Measurements from ENCODE around the gene SYT15B.
"Not testable (repeated sequence)": the region's sequence is repeated elsewhere in the genome, so short reads cannot be mapped to it uniquely, and the experiment has no call there.

SYT15B gene

GRCh38 chr10:47725740-47726139 is 37.7 kb downstream of the SYT15B start:
- not testable (repeated sequence) for DNase-seq (ENCODE audit: low read depth)

- DNase-seq (ENCODE audit: low read depth) = not testable (repeated sequence)
These were observed 38.3 kb downstream of the SYT15B start for GRCh38 chr10:47725047-47725446.

GRCh38 chr10:47724119-47724518 is 39.3 kb downstream of the SYT15B start:
- not testable (repeated sequence) for DNase-seq (ENCODE audit: low read depth)

- DNase-seq (ENCODE audit: low read depth) = not testable (repeated sequence)
These were observed 40.0 kb downstream of the SYT15B start for GRCh38 chr10:47723362-47723761.

GRCh38 chr10:47717011-47717769 is 46.2 kb downstream of the SYT15B start:
- not testable (repeated sequence) for DNase-seq (ENCODE audit: low read depth)
